ENCODE measurements around the gene ATP11A. TPM values are rescaled to one million over a fixed set of nuclear protein-coding genes. Genes with fewer than 3 reads are reported as not detected.

ATP11A gene
- polyA plus RNA-seq (2013, experiment 1 of 4) = 35.7 TPM
- polyA plus RNA-seq (2013, experiment 2 of 4) = 48.6 TPM
- 30.4 TPM for polyA plus RNA-seq (2013, experiment 3 of 4)
- 33.3 TPM for polyA plus RNA-seq (2013, experiment 4 of 4)

- Histone ChIP-seq H3K36me3 (ENCODE audit: control insufficient read depth, insufficient read depth, low read length) (no peaks in the 10 kb centered on the region), H3K27me3 (ENCODE audit: control insufficient read depth, insufficient read depth, low read length, poor library complexity, severe bottlenecking) (peaks cover 6% of the 10 kb centered on the region), H3K9me3 (ENCODE audit: control insufficient read depth, low read length) (no peaks in the 10 kb centered on the region), H3K27ac (ENCODE audit: insufficient read depth, low read depth, low read length, poor library complexity, severe bottlenecking) (peak within 1 kb of the TSS; percentile 30), H3K4me3 (ENCODE audit: insufficient read depth, low read depth, low read length) (peak within 1 kb of the TSS; percentile 83), H3K4me1 (ENCODE audit: control insufficient read depth, insufficient read depth, low read length) (peaks cover 18% of the 10 kb centered on the region)
- WGBS, 2 experiments = 5% methylated on average over 95 of the region's 95 CpGs
These were observed at the start of gene ATP11A for GRCh38 chr13:112689303-112690245. Gene ATP11A (plus strand): TSS chr13:112690038. CDS start chr13:112690417, 379 bp downstream.

DNA sequence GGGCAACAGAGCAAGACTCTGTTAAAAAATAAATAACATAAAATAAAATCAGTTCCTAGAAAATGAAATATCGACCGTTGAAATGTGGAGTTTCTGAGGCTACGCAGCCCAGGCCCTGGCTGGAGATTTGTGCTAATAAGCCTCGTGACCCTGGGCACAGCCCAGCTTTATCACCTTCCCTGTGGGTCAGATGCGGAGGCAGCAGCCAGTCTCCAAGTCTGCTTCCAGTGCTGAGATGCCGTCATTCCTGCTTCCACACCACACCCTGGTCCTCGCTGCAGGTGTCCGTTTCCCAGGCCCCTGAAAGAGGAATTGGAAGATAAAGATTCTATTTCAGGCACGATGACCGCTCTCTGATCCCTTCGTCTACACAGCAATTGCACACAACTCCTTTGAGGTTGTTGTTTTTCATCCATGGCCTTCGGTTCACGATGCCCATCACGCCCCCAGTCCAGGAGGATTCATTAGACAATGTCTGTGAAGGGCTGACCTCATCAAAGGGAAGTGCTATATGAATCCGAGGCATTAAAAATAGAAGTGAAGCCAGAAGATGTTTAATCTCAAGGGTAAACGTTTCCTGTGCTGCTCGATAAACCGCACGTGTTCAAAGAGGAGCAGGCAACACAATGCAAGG is 48.3 kb upstream of the ATP11A start:
- H3K36me3 ChIP-seq (ENCODE audit: control insufficient read depth, insufficient read depth, low read length) = no peaks in the 10 kb centered on the region
- H3K4me1 ChIP-seq (ENCODE audit: control insufficient read depth, insufficient read depth, low read length) = no peaks in the 10 kb centered on the region
- H3K4me3 ChIP-seq (ENCODE audit: insufficient read depth, low read depth, low read length) = no peak overlapping the region
- peaks cover 17% of the 10 kb centered on the region for H3K27me3 ChIP-seq (ENCODE audit: control insufficient read depth, insufficient read depth, low read length, poor library complexity, severe bottlenecking)
- no peak overlapping the region for H3K27ac ChIP-seq (ENCODE audit: insufficient read depth, low read depth, low read length, poor library complexity, severe bottlenecking)
- no peaks in the 10 kb centered on the region for H3K9me3 ChIP-seq (ENCODE audit: control insufficient read depth, low read length)
- WGBS, 2 experiments = 92 to 95% methylated on average over 19 of the region's 19 CpGs

DNA sequence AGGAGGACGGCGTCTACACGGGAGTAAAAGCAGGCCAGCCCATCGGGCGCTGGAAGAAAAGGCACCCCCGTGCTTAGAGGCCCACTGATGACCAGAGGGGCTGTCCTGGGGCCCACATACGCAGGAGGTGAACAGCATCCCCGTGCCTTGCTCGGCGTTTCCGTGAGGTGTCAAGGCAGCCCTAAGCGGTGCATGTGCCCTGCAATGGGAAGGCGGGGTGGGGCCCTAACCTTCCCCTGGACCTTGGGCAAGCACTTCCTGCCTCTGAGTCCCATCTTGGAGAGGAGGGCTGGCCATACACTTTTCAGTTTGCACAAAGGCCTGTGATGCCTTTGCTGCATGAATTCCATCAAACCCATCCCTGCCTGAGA is 47.8 kb upstream of the ATP11A start:
- no peaks in the 10 kb centered on the region for H3K9me3 ChIP-seq (ENCODE audit: control insufficient read depth, low read length)
- no peaks in the 10 kb centered on the region for H3K36me3 ChIP-seq (ENCODE audit: control insufficient read depth, insufficient read depth, low read length)
- no peak overlapping the region for H3K4me3 ChIP-seq (ENCODE audit: insufficient read depth, low read depth, low read length)
- 96% methylated on average over 13 of the region's 13 CpGs for WGBS, 2 experiments
- H3K27me3 ChIP-seq (ENCODE audit: control insufficient read depth, insufficient read depth, low read length, poor library complexity, severe bottlenecking) = peaks cover 17% of the 10 kb centered on the region
- H3K4me1 ChIP-seq (ENCODE audit: control insufficient read depth, insufficient read depth, low read length) = no peaks in the 10 kb centered on the region
- no peak overlapping the region for H3K27ac ChIP-seq (ENCODE audit: insufficient read depth, low read depth, low read length, poor library complexity, severe bottlenecking)

DNA sequence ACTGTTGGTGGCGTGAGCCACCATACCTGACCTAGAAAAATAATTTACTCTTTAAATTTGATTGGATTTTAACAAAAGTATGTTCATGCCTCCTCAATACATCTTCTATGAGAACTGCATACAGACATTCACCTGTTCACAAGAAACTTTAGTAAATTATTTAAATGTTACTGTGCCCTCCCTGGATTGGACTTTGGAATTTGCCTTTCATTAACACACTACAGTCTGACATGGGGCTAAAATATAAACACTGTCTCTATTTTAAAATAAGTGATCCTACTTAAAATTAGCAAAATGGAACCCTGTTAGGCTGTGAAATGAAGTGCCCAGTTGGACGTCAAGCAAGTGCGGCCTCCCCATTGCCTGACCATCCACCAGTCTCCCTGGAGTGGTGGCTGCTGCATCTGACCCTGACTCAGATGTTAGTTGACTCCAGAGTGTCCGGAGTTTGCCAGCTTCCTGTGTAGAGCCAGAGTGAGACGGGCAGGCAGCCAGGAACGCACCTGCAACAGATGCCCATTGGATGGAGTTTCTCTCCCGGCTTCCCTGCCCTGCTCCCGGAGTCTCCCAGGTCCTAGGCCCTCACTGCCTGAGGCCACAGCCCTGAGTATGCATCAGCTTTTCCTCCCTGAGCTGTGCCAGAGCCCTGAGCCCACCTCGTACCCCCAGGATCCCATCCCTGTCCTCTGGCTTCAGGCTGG is 45.9 kb upstream of the ATP11A start:
- Histone ChIP-seq H3K36me3 (ENCODE audit: control insufficient read depth, insufficient read depth, low read length) (no peaks in the 10 kb centered on the region), H3K27ac (ENCODE audit: insufficient read depth, low read depth, low read length, poor library complexity, severe bottlenecking) (no peak overlapping the region), H3K9me3 (ENCODE audit: control insufficient read depth, low read length) (no peaks in the 10 kb centered on the region), H3K27me3 (ENCODE audit: control insufficient read depth, insufficient read depth, low read length, poor library complexity, severe bottlenecking) (peaks cover 17% of the 10 kb centered on the region), H3K4me3 (ENCODE audit: insufficient read depth, low read depth, low read length) (no peak overlapping the region), H3K4me1 (ENCODE audit: control insufficient read depth, insufficient read depth, low read length) (no peaks in the 10 kb centered on the region)
- WGBS, 2 experiments = 91 to 93% methylated on average over 8 to 9 of the region's 9 CpGs

- Histone ChIP-seq H3K27ac (ENCODE audit: insufficient read depth, low read depth, low read length, poor library complexity, severe bottlenecking) (no peak overlapping the region), H3K4me1 (ENCODE audit: control insufficient read depth, insufficient read depth, low read length) (no peaks in the 10 kb centered on the region), H3K4me3 (ENCODE audit: insufficient read depth, low read depth, low read length) (no peak overlapping the region), H3K36me3 (ENCODE audit: control insufficient read depth, insufficient read depth, low read length) (no peaks in the 10 kb centered on the region), H3K9me3 (ENCODE audit: control insufficient read depth, low read length) (no peaks in the 10 kb centered on the region), H3K27me3 (ENCODE audit: control insufficient read depth, insufficient read depth, low read length, poor library complexity, severe bottlenecking) (peaks cover 3% of the 10 kb centered on the region)
- 94 to 95% methylated on average over 49 of the region's 49 CpGs for WGBS, 2 experiments
These were observed 44.4 kb upstream of the ATP11A start for GRCh38 chr13:112645327-112645914.

- H3K9me3 ChIP-seq (ENCODE audit: control insufficient read depth, low read length) = no peaks in the 10 kb centered on the region
- H3K4me1 ChIP-seq (ENCODE audit: control insufficient read depth, insufficient read depth, low read length) = no peaks in the 10 kb centered on the region
- 90 to 93% methylated on average over 14 of the region's 14 CpGs for WGBS, 2 experiments
- no peaks in the 10 kb centered on the region for H3K27me3 ChIP-seq (ENCODE audit: control insufficient read depth, insufficient read depth, low read length, poor library complexity, severe bottlenecking)
- no peak overlapping the region for H3K27ac ChIP-seq (ENCODE audit: insufficient read depth, low read depth, low read length, poor library complexity, severe bottlenecking)
- H3K4me3 ChIP-seq (ENCODE audit: insufficient read depth, low read depth, low read length) = no peak overlapping the region
- H3K36me3 ChIP-seq (ENCODE audit: control insufficient read depth, insufficient read depth, low read length) = no peaks in the 10 kb centered on the region
These were observed 42.6 kb upstream of the ATP11A start for GRCh38 chr13:112647256-112647655.

GRCh38 chr13:112648101-112648500 is 41.7 kb upstream of the ATP11A start:
- Histone ChIP-seq H3K4me1 (ENCODE audit: control insufficient read depth, insufficient read depth, low read length) (peaks cover 4% of the 10 kb centered on the region), H3K27me3 (ENCODE audit: control insufficient read depth, insufficient read depth, low read length, poor library complexity, severe bottlenecking) (no peaks in the 10 kb centered on the region), H3K9me3 (ENCODE audit: control insufficient read depth, low read length) (no peaks in the 10 kb centered on the region), H3K36me3 (ENCODE audit: control insufficient read depth, insufficient read depth, low read length) (no peaks in the 10 kb centered on the region), H3K4me3 (ENCODE audit: insufficient read depth, low read depth, low read length) (no peak overlapping the region), H3K27ac (ENCODE audit: insufficient read depth, low read depth, low read length, poor library complexity, severe bottlenecking) (no peak overlapping the region)
- WGBS, 2 experiments = 79 to 81% methylated on average over 10 of the region's 10 CpGs

GRCh38 chr13:112648966-112649690 is 40.7 kb upstream of the ATP11A start:
- Histone ChIP-seq H3K27ac (ENCODE audit: insufficient read depth, low read depth, low read length, poor library complexity, severe bottlenecking) (no peak overlapping the region), H3K4me1 (ENCODE audit: control insufficient read depth, insufficient read depth, low read length) (peaks cover 4% of the 10 kb centered on the region), H3K9me3 (ENCODE audit: control insufficient read depth, low read length) (no peaks in the 10 kb centered on the region), H3K4me3 (ENCODE audit: insufficient read depth, low read depth, low read length) (no peak overlapping the region), H3K27me3 (ENCODE audit: control insufficient read depth, insufficient read depth, low read length, poor library complexity, severe bottlenecking) (no peaks in the 10 kb centered on the region), H3K36me3 (ENCODE audit: control insufficient read depth, insufficient read depth, low read length) (no peaks in the 10 kb centered on the region)
- 94 to 95% methylated on average over 31 of the region's 31 CpGs for WGBS, 2 experiments

DNA sequence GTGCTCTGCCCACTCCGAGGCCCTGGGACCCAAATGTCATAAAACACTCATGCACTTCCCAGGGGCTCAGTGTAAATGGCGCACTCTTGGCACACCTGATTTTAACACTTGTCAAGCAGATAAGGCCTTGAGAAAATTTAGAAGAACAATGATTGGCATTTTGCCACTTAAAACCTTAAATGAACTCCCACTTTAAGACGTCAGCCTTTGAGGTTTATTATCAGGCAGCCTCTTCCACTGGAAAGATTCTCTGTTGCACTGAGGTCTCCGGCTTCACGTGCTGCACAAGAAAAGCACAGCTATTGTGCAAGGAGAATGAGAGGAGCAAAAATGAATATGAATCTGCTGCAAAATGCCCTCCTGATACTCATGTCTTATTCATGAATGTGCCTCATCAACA is 38.5 kb upstream of the ATP11A start:
- no peaks in the 10 kb centered on the region for H3K27me3 ChIP-seq (ENCODE audit: control insufficient read depth, insufficient read depth, low read length, poor library complexity, severe bottlenecking)
- no peaks in the 10 kb centered on the region for H3K9me3 ChIP-seq (ENCODE audit: control insufficient read depth, low read length)
- peaks cover 4% of the 10 kb centered on the region for H3K4me1 ChIP-seq (ENCODE audit: control insufficient read depth, insufficient read depth, low read length)
- WGBS, 2 experiments = 91 to 93% methylated on average over 5 of the region's 5 CpGs
- H3K27ac ChIP-seq (ENCODE audit: insufficient read depth, low read depth, low read length, poor library complexity, severe bottlenecking) = no peak overlapping the region
- H3K36me3 ChIP-seq (ENCODE audit: control insufficient read depth, insufficient read depth, low read length) = no peaks in the 10 kb centered on the region
- H3K4me3 ChIP-seq (ENCODE audit: insufficient read depth, low read depth, low read length) = no peak overlapping the region
